Measurements from ENCODE around the gene LMO7. TPM values are rescaled to one million over a fixed set of nuclear protein-coding genes. Genes with fewer than 3 reads are reported as not detected.
A peak's percentile ranks its signal among the peaks of the same experiment; 100 is the strongest.

Gene LMO7
- total RNA-seq, 1 donor from 2014 or later: 60.8 TPM

DNA sequence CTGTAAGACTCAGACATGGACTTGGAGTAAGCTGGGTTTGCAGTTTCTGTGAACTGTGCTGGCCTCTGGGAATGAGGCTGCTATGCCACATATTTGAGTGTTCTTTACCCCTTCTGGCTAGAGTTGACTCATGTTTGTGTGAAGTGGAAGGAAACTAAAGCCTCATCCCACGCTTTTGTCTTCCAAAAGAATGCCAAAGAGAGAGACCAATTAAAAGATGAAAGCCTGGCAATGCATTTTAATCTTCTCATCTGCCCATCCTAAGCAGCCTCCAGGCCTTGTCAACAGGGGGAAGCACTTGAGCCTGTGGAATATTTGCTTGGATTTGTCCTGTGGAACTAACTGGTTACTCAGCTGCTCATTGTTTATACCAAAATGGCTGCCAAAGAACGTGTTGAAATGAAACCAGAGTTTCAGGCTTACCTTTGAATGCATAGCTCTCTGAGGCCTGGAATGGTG lies 49.1 kb downstream of the LMO7 start:
- Mint-ChIP-seq H3K27ac (peak overlapping the region; percentile 79), H3K4me1 (peaks cover 21% of the 10 kb centered on the region), H3K27me3 (ENCODE audit: low read depth) (no peaks in the 10 kb centered on the region), H3K4me3 (no peak overlapping the region), H3K9me3 (peaks cover 16% of the 10 kb centered on the region), H3K36me3 (peaks cover 12% of the 10 kb centered on the region)
- TF ChIP-seq, protein P1, sequence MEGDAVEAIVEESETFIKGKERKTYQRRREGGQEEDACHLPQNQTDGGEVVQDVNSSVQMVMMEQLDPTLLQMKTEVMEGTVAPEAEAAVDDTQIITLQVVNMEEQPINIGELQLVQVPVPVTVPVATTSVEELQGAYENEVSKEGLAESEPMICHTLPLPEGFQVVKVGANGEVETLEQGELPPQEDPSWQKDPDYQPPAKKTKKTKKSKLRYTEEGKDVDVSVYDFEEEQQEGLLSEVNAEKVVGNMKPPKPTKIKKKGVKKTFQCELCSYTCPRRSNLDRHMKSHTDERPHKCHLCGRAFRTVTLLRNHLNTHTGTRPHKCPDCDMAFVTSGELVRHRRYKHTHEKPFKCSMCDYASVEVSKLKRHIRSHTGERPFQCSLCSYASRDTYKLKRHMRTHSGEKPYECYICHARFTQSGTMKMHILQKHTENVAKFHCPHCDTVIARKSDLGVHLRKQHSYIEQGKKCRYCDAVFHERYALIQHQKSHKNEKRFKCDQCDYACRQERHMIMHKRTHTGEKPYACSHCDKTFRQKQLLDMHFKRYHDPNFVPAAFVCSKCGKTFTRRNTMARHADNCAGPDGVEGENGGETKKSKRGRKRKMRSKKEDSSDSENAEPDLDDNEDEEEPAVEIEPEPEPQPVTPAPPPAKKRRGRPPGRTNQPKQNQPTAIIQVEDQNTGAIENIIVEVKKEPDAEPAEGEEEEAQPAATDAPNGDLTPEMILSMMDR (IDR thresholded peaks at IDR 0.05; ENCODE audit: unreplicated experiment): no peak
- DNase-seq (ENCODE audit: low spot score in 2 of 2, unreplicated experiment in 2 of 2): no peak

DNA sequence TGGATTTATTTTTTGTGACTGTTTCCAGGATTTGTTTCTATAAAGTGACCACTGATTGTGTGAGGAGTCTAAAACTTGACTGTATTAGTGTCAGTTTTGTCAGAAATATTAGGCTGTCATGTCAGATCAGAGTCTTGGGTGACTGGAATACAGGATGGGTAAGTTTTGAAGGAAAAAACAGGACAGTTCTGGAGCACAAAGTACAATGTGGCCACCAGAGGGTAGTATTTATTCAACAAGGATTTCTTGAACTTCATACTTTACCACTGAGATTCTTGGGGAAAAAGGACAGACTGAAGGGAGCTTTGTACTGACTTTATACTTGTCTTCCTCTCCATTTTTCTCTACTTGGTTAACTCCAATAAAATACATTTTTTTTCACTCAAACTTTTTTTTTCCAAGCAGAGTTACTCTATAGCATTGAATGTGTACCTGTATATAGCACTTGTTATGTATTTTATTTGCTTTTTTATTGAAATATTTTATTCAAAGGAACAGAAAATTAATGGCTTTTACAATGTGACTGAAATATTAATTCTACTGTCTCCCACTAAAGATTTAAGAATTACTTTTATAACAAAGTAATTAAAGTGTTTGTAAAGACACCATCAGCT lies 51.1 kb downstream of the LMO7 start:
- H3K27ac Mint-ChIP-seq: no peak overlapping the region
- DNase-seq (ENCODE audit: low spot score in 2 of 2, unreplicated experiment in 2 of 2): no peak
- TF ChIP-seq, protein P1 (IDR thresholded peaks at IDR 0.05; ENCODE audit: unreplicated experiment): peak; percentile 64
- peaks cover 5% of the 10 kb centered on the region for H3K9me3 Mint-ChIP-seq
- peaks cover 6% of the 10 kb centered on the region for H3K36me3 Mint-ChIP-seq
- no peak overlapping the region for H3K4me3 Mint-ChIP-seq
- peaks cover 21% of the 10 kb centered on the region for H3K4me1 Mint-ChIP-seq
- H3K27me3 Mint-ChIP-seq (ENCODE audit: low read depth): no peaks in the 10 kb centered on the region

DNA sequence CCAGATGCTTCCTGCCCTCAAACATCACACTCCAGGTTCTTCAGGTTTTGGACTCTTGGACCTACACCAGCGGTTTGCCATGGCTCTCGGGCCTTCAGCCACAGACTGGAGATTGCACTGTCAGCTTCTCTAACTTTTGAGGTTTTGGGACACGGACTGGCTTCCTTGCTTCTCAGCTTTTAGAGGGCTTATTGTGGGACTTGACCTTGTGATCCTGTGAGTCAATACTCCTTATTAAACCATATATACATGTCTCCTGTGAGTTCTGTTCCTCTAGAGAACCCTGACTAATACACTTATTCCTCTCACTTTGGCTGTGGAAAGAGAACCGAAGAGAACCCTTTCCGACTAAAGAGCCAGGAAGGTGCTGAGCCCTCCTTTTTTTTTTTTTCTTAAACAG lies 53.6 kb downstream of the LMO7 start:
- Mint-ChIP-seq H3K4me3 (no peak overlapping the region), H3K36me3 (peaks cover 9% of the 10 kb centered on the region), H3K4me1 (peaks cover 23% of the 10 kb centered on the region), H3K9me3 (peaks cover 5% of the 10 kb centered on the region), H3K27me3 (ENCODE audit: low read depth) (no peaks in the 10 kb centered on the region), H3K27ac (no peak overlapping the region)
- TF ChIP-seq, protein P1 (IDR thresholded peaks at IDR 0.05; ENCODE audit: unreplicated experiment): no peak
- no peak for DNase-seq (ENCODE audit: low spot score in 2 of 2, unreplicated experiment in 2 of 2)

DNA sequence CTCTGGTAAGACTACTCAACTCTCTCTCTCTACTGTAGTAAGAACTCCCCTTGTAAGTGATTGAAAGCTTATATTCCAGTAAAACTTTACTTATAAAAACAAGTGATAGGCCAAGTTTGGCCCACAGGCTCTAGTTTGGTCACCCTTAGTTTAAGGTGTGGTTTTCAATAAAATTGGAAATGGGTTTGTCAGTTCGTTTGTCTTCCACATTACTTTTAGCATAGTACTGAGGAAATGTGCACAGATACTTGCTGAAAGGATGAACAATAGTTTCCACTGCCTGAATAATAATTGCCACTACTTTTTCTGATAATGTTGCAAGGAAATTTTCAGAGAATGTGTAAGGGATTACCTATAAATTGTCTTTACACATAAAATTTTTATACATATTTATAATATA lies 54.5 kb downstream of the LMO7 start:
- DNase-seq (ENCODE audit: low spot score in 2 of 2, unreplicated experiment in 2 of 2): no peak
- TF ChIP-seq, protein P1 (IDR thresholded peaks at IDR 0.05; ENCODE audit: unreplicated experiment): no peak
- Mint-ChIP-seq H3K4me1 (peaks cover 14% of the 10 kb centered on the region), H3K4me3 (no peak overlapping the region), H3K27me3 (ENCODE audit: low read depth) (no peaks in the 10 kb centered on the region), H3K9me3 (peaks cover 5% of the 10 kb centered on the region), H3K27ac (no peak overlapping the region), H3K36me3 (peaks cover 8% of the 10 kb centered on the region)

DNA sequence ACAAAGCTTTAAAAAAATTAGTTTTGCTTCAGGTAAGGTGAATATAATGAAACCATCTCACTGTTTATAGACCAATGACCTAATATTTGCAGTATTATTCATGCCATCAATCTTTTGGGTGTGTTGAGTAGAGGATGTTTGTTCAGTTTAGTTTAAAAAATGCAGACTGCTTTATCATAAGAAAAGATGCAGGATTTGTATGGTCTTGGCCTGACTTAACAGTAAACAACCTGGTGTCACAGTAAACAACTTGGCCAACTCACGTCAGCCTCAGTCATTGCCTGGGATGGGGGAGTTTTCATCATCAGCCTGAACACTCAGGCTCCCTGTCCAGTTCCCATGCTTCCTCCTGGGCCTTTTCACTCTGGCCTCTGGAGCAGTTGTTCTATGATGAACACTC lies 55.1 kb downstream of the LMO7 start:
- H3K36me3 Mint-ChIP-seq: peaks cover 8% of the 10 kb centered on the region
- peaks cover 5% of the 10 kb centered on the region for H3K9me3 Mint-ChIP-seq
- TF ChIP-seq, protein P1 (IDR thresholded peaks at IDR 0.05; ENCODE audit: unreplicated experiment): no peak
- H3K4me1 Mint-ChIP-seq: peaks cover 13% of the 10 kb centered on the region
- no peak overlapping the region for H3K27ac Mint-ChIP-seq
- no peak for DNase-seq (ENCODE audit: low spot score in 2 of 2, unreplicated experiment in 2 of 2)
- no peaks in the 10 kb centered on the region for H3K27me3 Mint-ChIP-seq (ENCODE audit: low read depth)
- H3K4me3 Mint-ChIP-seq: no peak overlapping the region

Measured in mesothelial cell of epicardium (in vitro differentiated cells).